Measurements from ENCODE around the gene SLC17A7.

GRCh38 chr19:49469828-49470614 is 28.7 kb upstream of the SLC17A7 start:
- no peak; the same call in 1 of the 2 replicates for TF ChIP-seq CTCF (tag by site-specific recombination; IDR thresholded peaks at IDR 0.05)
- no peak for TF ChIP-seq YY2 (tag by site-specific recombination; IDR thresholded peaks at IDR 0.05)
- TF ChIP-seq ZNF112 (tag by site-specific recombination; IDR thresholded peaks at IDR 0.05): no peak
- TF ChIP-seq KLF1 (tag by site-specific recombination; IDR thresholded peaks at IDR 0.05): no peak
- no peak for TF ChIP-seq YY1 (tag by site-specific recombination; IDR thresholded peaks at IDR 0.05)
- no peak for TF ChIP-seq REST (tag by site-specific recombination; IDR thresholded peaks at IDR 0.05)
- TF ChIP-seq TSHZ1 (tag by site-specific recombination; IDR thresholded peaks at IDR 0.05; ENCODE audit: borderline replicate concordance): no peak
- TF ChIP-seq KLF9 (tag by site-specific recombination; IDR thresholded peaks at IDR 0.05; ENCODE audit: low read depth): no peak
- TF ChIP-seq ZNF280D (tag by site-specific recombination; IDR thresholded peaks at IDR 0.05): no peak
- TF ChIP-seq SP3 (tag by site-specific recombination; IDR thresholded peaks at IDR 0.05): no peak
- no peak for TF ChIP-seq MYNN (tag by site-specific recombination; IDR thresholded peaks at IDR 0.05; ENCODE audit: borderline replicate concordance)
- TF ChIP-seq ZNF610 (tag by site-specific recombination; IDR thresholded peaks at IDR 0.05; ENCODE audit: borderline replicate concordance): no peak
- TF ChIP-seq ZBTB11 (tag by site-specific recombination; conservative IDR thresholded peaks at IDR 0.05; ENCODE audit: low read depth): no peak
- no peak for TF ChIP-seq ZNF23 (tag by site-specific recombination; IDR thresholded peaks at IDR 0.05; ENCODE audit: borderline replicate concordance)

Data from HEK293 (cell line).